Fibroblast of mammary gland (primary cell): Measurements from ENCODE around the gene CPLX4.

Source experiments
- DNase-seq: peaks from one replicate; pipeline ENCODE4 v3.0.0-alpha.2; 2010; ENCODE audit warnings: low read depth
- H3K4me3 ChIP-seq: 2 replicates; pipeline ENCODE4 v1.5.1; 2011; ENCODE audit warnings: low read depth, mild to moderate bottlenecking, low read length, moderate library complexity; ENCODE audit not compliant: control insufficient read depth
- CTCF ChIP-seq: conservative IDR thresholded peaks from 2 replicates; pipeline ENCODE4 v1.5.1; 2011; ENCODE audit warnings: low read depth, low read length, inconsistent platforms; ENCODE audit not compliant: control insufficient read depth, insufficient read depth

The CPLX4 gene

DNA sequence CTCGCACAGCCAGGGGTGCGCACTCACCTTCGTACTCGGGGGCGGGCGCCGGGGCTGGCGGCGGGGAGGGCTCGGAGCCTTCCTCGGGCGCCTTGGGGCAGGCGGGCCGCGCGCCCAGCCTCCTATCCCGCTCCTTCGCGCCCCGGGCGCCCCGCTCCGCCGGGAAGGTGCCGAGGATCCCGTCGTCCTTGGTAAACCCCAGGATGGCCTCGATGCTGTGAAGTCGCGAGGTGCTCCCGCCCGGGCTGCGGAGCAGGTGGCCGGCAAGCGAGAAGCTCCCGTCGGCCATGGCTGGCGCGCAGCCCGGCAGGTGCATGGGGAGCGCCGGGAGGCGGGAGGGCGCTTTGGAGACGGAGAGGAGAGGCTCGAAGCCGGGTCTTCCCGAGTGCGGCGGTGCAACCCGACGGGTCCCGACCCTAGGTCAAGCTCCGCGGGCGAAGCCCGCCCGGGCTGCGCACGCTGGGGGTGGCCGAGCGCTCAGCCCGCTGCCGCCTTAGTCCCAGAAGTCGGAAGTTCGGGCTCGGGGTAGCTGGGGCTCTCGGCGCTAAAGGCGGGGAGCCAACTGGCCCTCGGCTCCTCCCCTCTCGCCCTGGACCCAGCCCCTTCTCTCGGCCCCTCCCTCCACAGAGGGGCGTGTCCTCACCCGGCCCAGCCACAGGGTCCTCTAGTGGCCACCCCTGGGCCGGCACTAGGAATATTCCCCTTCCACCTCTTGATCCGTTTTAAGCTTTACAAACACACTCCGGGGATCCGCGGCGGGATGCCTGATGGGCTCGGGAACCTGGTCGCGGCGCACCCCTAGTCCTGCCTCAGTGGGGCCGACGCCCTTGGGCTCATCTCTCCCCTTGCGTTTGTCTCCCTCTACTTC lies 45.3 kb downstream of the CPLX4 start, which contains the start of gene RAX:
TSS of gene RAX (minus strand) at position 564 of the 868 bp plus-strand sequence. CDS start at position 316, 248 bp downstream.
- H3K4me3 ChIP-seq, result no peak within 1 kb of the TSS
- peak; percentile 5 for TF ChIP-seq CTCF
- peak; percentile 11 for DNase-seq

DNA sequence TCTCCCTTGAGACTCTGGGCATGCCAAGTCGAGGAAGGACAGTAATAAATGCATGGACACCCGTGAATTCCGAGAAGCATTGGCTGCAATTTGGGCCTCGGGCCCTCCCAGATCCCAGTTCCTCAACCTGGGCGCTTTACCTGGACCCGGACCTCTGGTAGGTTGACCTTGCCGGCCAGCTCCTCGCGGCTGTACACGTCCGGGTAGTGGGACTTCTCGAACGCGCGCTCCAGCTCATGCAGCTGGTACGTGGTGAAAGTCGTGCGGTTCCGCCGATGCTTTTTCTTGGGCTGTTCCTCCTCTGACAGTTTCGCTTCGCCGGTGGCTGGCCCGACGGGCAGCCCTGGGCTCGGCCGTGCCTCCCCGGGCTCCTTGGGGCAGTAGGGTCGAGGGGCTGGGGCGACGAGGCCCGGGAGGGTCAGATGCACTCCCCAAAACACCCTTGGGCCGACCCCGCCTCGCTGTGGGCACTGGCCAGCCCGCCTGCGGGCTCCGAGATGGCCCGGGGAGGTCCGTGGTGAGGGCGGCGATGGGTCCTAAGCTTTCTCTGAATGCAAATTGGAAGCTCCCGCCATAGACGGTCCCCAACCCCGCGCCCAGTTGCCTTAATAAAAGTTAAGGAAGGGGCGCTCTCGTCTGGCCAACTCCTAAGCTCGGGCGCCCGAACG lies 46.1 kb downstream of the CPLX4 start:
- H3K4me3 ChIP-seq, result no peak overlapping the region
- no peak for DNase-seq
- no peak for TF ChIP-seq CTCF

GRCh38 chr18:59271606-59272220 lies 46.7 kb downstream of the CPLX4 start:
- no peak overlapping the region for H3K4me3 ChIP-seq
- no peak for TF ChIP-seq CTCF
- no peak for DNase-seq

DNA sequence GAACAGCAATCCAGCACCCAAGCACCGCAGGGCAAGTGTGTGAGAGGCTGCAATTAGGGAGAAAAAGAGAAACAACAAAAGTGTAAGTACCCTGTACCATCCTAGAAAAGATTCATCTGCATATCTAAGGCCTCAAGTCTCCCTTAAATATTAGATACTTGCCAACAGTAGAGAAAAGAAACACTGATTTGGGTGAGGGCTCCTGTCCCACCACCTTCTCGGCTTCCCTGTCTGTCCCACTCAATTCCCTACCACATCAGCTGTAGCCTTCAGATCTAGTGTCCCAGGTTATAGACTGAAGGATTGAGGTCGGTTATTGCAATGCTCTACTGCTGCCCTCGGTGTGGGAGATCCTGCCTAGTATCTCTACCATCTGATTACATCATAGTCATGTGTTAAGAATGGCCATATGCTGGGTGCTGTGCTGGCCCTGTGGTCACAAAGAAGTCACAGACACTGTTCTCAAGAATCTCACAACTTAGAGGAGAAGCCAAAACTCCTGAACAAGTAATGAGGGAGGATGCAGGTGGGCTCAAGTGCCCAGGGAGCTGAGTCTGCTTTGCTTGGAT lies 47.7 kb downstream of the CPLX4 start:
- DNase-seq, result no peak
- no peak for TF ChIP-seq CTCF
- no peak overlapping the region for H3K4me3 ChIP-seq

DNA sequence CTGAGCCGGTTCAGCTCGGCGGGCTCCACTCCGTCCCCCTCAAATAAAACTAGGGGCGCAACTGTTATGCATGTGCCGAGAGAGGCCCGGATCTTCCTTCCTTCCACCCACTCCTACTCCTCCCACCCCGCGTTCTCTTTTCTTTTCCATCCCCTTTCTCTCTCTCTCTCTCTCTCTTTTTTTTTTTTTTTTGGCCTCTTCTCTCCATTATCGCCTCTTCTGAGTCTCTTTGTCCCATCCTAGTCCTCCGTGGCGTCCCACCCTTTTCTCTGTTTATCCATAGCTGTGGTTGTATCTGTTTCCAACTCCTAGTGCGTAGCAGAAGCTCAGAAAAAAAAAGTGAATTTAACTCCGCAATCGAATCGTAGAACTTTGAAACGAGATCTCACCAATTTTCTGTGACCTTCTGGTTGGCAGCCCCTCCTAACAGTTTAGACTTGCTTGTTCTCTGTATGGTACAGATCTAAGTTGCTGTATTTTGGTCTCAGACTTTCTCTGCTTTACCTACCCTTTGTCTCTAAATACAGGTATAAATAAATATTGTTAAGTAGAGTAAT lies 48.8 kb downstream of the CPLX4 start:
- H3K4me3 ChIP-seq, result no peak overlapping the region
- DNase-seq, result no peak
- no peak for TF ChIP-seq CTCF

DNA sequence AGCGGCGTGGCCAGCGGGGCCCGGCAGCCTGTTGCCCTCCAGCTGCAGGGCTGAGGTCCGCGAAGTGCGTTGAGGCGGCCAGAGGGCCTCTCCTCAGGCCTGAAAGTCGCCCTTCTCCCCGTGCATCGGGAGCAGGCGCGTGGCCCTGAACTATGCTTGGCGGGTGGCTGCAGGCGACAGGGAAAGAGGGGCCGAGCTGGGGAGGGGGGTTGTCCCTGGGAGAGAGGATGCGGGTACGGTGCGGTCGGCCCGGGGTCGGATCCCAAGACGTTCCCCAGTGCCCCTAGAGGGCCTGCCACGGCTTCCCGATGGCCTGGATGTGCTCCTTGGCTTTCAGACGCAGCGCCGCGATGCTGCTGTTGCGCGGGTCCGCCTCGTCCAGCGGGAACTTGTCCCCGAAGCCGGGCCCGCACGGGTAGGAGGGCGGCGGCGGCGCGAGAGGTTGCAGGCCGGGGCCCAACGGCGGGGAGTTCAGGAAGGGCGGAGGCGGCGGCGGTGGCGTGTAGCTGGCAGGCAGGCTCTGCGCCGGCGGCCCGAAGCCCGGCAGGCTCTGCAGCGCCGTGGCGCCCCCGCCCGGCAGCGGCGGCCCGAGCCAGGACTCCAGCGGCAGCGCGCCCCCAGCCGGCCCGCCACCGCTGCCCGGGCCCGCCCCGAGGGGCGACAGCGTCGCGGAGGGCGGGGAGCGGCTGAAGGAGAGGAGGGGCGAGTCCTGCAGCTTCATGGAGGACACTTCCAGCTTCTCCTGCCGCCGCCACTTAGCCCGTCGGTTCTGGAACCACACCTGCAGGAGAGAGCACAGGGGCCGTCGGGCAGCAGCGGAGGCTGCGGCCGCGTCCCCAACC lies 49.5 kb downstream of the CPLX4 start:
- no peak for TF ChIP-seq CTCF
- no peak overlapping the region for H3K4me3 ChIP-seq
- peak; percentile 25 for DNase-seq
